GM21717 (cell line): ENCODE measurements around the gene ZFP14.
"Not testable (repeated sequence)": the region's sequence is repeated elsewhere in the genome, so short reads cannot be mapped to it uniquely, and the experiment has no call there.

Experiments used
- ATAC-seq: cut with Tn5 transposase; IDR thresholded peaks from one replicate; pipeline ENCODE4 v1.9.1; 2021; ENCODE audit warnings: mild to moderate bottlenecking, moderate library complexity; ENCODE audit not compliant: unreplicated experiment

Gene ZFP14

DNA sequence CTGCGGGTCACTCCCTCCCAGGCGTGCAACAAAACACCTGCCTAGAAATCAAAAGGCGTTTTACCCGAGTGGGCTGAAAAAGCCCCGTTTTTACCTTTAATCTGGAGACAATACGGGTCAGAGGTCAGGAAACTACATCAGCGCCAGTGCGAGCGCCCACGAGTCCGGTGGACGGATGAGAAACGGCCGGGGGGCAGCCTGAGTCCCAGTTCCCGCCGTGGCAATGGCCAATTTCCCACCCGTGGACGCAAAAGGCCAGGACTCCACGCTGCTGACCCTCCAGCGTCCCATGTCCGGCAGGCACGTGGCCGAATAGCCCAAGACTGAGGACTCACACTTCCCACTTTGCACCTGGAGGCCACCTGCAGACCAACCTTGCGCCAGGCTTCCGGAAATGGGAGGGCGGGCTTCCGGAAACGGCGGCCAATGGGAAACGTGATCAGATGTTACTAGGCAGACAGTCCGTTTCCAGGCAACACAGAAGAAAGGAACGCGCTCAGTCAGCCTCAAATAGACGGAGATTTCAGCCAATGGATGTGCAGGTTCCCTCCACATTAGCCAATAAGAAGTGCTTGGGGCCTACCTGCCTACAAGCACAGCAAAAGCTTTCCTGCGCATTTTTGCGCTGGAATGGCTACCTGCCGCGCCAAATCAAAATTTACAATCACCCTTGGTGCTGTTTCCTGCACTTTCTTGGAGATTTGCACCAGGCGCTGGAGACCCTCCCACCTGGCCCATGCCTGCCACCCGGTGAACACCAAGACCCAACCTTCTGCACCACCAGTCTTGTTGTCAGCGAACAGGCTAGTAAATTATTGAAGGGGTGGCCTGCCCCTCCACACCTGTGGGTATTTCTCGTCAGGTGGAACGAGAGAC, 47.4 kb downstream of the ZFP14 start:
- peak; percentile 59 for ATAC-seq

DNA sequence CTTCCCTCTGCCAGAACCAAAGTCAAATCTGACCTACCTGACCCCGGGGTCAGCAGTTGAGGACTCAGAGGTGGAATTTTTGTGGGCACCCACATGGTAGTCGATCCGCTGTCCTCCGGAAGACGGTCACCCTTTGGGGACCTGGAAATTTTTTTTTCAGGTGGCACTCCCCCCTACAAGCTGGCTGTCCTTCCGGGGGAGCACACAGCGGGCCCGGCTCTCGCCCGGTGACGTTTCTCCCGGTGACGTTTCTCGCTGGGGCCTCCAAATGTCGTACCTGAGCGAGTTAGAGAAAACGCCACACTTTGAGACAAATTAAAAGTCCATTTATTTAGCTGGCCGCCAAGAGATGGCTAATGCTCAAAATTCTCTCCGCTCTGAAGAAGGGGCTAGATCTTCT, 48.8 kb downstream of the ZFP14 start:
- ATAC-seq, result no peak

DNA sequence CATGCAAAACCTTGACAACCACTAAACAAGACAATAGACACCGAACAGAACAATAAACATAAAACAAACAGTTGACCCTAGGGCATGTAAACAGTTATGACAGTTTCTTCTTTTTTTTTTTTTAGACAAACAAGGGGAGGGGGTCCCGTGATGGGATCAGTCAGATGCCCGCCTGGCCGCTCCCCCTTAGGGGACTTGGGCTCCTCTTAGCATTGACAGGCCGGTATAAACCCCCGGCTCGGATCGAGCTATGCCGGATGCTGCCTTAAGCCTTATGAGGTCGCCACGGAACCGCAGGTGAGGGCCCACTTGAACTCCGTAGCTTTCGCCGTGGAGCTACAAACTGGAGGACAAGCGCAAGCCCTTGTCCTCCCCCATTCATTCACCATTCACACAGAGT, 49.5 kb downstream of the ZFP14 start:
- not testable (repeated sequence) for ATAC-seq

DNA sequence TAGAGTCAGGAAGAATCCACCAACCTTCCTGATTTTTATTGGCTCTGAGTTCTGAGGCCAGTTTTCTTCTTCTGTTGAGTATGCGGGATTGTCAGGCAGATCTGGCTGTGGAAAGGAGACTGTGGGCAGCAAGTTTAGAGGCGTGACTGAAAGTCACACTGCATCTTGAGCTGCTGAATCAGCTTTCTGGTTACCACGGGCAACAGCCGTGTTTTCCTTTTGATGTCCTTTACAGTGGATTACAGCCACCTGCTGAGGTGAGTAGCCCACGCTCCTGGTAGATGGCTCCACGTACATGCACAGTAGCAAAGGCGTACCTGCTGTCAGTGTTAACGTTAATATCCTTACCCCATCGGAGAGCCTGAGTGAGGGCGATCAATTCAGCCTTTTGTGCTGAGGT, 52.4 kb downstream of the ZFP14 start:
- not testable (repeated sequence) for ATAC-seq

DNA sequence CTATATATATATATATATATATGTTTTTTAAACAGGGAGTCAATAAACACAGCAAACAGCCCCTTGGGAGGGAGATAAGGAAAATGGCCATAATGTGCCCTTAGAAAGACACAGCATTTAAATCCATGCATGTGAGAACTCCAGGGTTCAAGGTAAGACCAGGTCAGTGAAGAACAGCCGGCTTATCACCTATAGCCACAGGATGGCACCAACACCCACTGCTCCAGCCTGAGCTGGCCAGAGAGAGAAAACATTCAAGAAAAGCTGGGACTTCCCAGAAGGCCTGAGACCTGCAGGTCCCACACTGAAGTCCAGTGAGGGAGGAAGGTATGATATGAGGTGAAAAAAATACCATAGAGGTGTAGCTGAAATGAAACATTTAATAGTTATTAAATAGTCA, 63.8 kb downstream of the ZFP14 start:
- ATAC-seq, result not testable (repeated sequence)

DNA sequence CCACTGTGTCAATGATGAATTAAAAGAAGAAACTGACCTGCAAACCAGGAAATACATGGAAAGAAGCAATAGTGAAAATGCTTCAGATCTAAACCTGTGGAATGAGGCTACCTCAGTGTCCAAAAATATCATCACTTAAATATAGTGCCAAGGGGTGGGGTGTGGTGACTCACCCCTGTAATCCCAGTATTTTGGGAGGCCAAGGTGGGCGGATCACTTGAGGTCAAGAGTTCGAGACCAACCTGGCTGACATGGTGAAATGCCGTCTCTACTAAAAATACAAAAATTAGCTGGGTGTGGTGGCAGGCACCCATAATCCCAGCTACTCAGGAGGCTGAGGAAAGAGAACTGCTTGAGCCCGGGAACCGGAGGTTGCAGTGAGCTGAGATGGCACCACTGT, 64.9 kb downstream of the ZFP14 start:
- not testable (repeated sequence) for ATAC-seq

DNA sequence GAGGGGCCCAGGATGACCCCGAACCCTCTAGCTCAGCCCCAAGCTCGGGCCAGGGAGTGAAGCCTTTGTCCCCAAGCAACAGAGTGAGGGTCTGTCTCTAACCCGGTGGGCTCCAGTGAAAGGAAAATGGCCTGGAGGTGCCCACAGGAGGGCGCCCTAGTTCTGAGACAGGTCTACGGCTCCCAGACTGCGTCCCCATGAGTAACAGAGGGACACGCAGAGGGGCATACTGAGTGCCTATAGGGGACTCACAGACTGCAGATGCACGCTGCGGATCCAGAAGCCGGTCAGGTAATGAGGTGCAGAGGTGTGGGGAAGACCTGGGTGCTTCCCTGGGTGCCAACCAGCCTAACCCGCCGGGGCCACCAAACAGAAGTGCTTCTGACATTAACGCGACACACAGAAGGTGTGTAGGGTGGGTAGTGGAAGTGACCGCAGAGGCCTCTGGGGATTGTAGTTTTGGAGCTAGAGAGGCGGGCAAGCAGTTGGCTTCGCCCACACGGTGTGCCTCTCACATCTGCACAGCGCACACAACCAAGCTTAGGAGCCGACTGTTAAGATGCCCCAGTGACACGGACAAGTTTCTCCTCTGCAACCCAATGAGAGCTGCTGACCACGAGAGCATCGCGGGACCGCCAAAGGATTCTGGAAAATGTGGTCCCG, 67.8 kb downstream of the ZFP14 start:
- ATAC-seq, result not testable (repeated sequence)

DNA sequence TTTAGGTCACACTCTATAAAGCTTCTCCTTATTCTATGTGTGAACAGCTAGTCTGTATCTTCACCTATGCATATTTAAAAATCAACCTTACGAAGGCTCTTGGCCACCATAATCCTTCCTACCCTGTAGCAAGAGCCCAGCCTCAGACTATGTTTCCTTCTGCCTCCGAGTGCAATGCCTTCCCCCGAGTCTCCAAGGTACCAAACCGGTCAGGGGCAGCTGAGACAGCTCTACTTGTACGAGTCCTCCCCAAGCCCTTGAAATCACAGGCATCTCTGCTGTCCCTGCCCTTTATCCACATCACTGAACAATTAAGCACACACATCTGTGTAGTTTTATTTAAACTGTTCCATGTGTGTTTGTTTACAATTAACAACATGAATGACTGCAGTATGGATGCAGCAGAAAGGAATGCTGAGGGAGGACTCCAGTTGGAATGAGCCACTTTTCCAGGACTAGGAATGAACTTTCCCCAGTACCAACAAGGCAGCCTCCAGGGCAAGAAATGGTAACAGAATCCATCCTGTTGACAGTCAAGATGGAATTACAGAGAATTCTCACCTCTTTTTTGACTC, 68.5 kb downstream of the ZFP14 start:
- ATAC-seq, result not testable (repeated sequence)

DNA sequence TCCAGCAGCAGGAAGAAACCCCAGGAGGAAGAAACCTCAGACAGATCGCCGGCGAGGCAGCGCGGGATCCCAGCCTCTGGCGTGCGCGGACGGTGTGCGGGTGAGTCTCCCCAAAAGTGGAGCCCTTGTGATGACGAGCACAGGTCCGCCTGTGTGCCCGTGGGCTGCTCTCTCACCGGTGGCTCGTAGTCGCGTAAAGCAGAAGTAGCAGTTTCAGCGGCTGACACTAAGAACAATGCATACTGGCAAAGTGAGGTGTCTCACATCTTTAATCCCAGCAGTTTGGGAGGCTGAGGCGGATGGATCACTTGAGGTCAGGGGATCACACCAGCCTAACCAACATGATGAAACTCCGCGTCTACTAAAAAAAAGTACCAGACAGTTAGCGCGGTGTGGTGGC, 69.2 kb downstream of the ZFP14 start:
- not testable (repeated sequence) for ATAC-seq

DNA sequence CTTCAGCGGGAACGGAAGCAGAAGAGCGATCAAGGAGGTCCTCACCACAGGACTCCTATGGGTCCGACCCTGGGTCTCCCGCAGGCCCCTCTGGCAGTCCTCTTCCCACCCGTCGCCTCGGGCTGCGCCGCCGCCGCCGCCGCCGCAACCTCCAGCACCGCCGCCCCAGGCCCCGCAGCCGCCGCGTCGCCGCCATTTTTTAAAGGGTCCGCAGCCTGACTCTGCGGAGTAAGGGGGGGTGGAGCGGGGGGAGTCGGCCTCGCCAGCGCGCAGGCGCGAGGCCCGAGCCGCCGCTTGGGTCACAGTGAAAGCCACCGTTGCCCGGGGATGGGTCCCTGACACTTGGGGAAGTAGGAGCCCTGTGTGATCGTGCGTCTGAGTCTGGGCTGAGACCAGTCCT, 69.7 kb downstream of the ZFP14 start:
- not testable (repeated sequence) for ATAC-seq

DNA sequence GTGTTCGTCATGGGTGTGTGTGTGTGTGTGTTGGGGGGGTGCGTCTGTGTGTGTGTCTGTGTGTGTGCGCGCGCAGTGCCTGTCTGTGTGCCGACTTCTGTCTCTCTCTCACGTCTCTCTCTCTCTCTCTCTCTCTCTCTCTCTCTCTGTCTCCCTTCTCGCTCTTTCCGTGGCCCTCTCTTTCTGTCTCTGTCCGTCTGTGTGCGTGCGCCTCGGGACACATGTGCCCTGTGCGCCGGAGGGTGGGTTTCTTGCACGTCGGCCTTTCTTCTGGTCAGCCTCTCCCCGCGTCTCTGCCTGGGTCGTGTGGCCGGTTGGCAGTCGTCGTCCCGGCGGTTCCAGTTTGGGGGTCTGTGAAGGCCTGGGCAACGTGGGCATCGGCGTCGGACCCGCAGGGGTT, 86.7 kb downstream of the ZFP14 start:
- ATAC-seq, result not testable (repeated sequence)
